Activated CD8-positive, alpha-beta memory T cell treated with anti-CD3 and anti-CD28 coated beads, Interleukin-2, amount 10 ng/mL, durations not matched to agents 7 days and 5 days (primary cell): Measurements from ENCODE around the gene SLC35C1. TPM values are rescaled to one million over a fixed set of nuclear protein-coding genes. Genes with fewer than 3 reads are reported as not detected.

Source experiments
- ATAC-seq: fragments of 150-1000 bp; cut with Tn5 transposase; one replicate; pipeline ENCODE4 v1.10.0; 2021; ENCODE audit warnings: moderate library complexity
- CTCF ChIA-PET: fragments of 350-600 bp; sonication (Branson Sonifier 250); formaldehyde crosslinking; loops from one replicate; lab custom pipeline; 2021; ENCODE audit warnings: antibody characterized with exemption; lab: Charles Lee
- DNase-seq: peaks from one replicate; pipeline ENCODE4 v3.0.0-alpha.2; 2020
- H3K27ac Mint-ChIP-seq: one replicate; pipeline ENCODE4 v1.8.0; 2021; ENCODE audit warnings: mild to moderate bottlenecking, mixed read lengths
- H3K27me3 Mint-ChIP-seq: one replicate; pipeline ENCODE4 v1.8.0; 2021; ENCODE audit warnings: mixed read lengths
- H3K36me3 Mint-ChIP-seq: one replicate; pipeline ENCODE4 v1.8.0; 2021; ENCODE audit warnings: mild to moderate bottlenecking, mixed read lengths
- H3K4me1 Mint-ChIP-seq: one replicate; pipeline ENCODE4 v1.8.0; 2021; ENCODE audit warnings: mixed read lengths
- H3K4me3 Mint-ChIP-seq: one replicate; pipeline ENCODE4 v1.8.0; 2021; ENCODE audit warnings: mild to moderate bottlenecking, moderate library complexity, mixed read lengths
- H3K9me3 Mint-ChIP-seq: one replicate; pipeline ENCODE4 v1.8.0; 2022; ENCODE audit warnings: low read depth, mixed read lengths
- total RNA-seq, 2 experiments: library from RNA; stranded (reverse); gene quantifications; one replicate each; pipeline ENCODE4 v1.2.3, GENCODE V29; 2021

The SLC35C1 gene
- 10 to 100 TPM; 15.2 to 15.7 TPM for total RNA-seq

GRCh38 chr11:45804761-45805304, at the start of gene SLC35C1:
TSS of gene SLC35C1 (plus strand) at chr11:45805149. CDS start at chr11:45805802, 653 bp downstream.
- Mint-ChIP-seq H3K27ac (peak within 1 kb of the TSS; percentile 93), H3K4me1 (peaks cover 42% of the 10 kb centered on the region), H3K36me3 (peaks cover 14% of the 10 kb centered on the region), H3K4me3 (peak within 1 kb of the TSS; percentile 88), H3K27me3 (no peaks in the 10 kb centered on the region), H3K9me3 (no peaks in the 10 kb centered on the region)
- peak; percentile 94 for ATAC-seq
- peak; percentile 98 for DNase-seq
- CTCF ChIA-PET, result interaction anchor here (0.6 to 2.8 kb wide), 5 partner anchors 11 to 38 kb away, joined by 3 to 10 read pairs (median 4); no protein-coding TSS in a partner anchor

GRCh38 chr11:45755281-45755859, 49.6 kb upstream of the SLC35C1 start:
- Mint-ChIP-seq H3K4me1 (no peaks in the 10 kb centered on the region), H3K27ac (no peak overlapping the region), H3K4me3 (no peak overlapping the region), H3K27me3 (peaks cover 25% of the 10 kb centered on the region), H3K36me3 (no peaks in the 10 kb centered on the region), H3K9me3 (no peaks in the 10 kb centered on the region)
- ATAC-seq, result no peak
- CTCF ChIA-PET, result interaction anchor here (1.6 kb wide), 1 partner anchor 16 kb away, joined by 7 read pairs; no protein-coding TSS in a partner anchor
- no peak for DNase-seq

- CTCF ChIA-PET, result interaction anchor here (1.6 kb wide), 1 partner anchor 15 kb away, joined by 7 read pairs; no protein-coding TSS in a partner anchor
- Mint-ChIP-seq H3K27me3 (peaks cover 17% of the 10 kb centered on the region), H3K4me3 (no peak overlapping the region), H3K36me3 (no peaks in the 10 kb centered on the region), H3K27ac (no peak overlapping the region), H3K4me1 (no peaks in the 10 kb centered on the region), H3K9me3 (no peaks in the 10 kb centered on the region)
- ATAC-seq (no peak), DNase-seq (no peak)
Measured at GRCh38 chr11:45756384-45757010, 48.5 kb upstream of the SLC35C1 start.

GRCh38 chr11:45757672-45758071, 47.3 kb upstream of the SLC35C1 start:
- H3K9me3 Mint-ChIP-seq, result no peaks in the 10 kb centered on the region
- H3K4me1 Mint-ChIP-seq, result no peaks in the 10 kb centered on the region
- no peak overlapping the region for H3K27ac Mint-ChIP-seq
- H3K4me3 Mint-ChIP-seq, result no peak overlapping the region
- peaks cover 15% of the 10 kb centered on the region for H3K27me3 Mint-ChIP-seq
- no peak for ATAC-seq
- DNase-seq, result no peak
- CTCF ChIA-PET, result interaction anchor here (1.9 kb wide), 1 partner anchor 14 kb away, joined by 7 read pairs; no protein-coding TSS in a partner anchor
- no peaks in the 10 kb centered on the region for H3K36me3 Mint-ChIP-seq

- Mint-ChIP-seq H3K4me1 (no peaks in the 10 kb centered on the region), H3K4me3 (no peak overlapping the region), H3K27me3 (peaks cover 35% of the 10 kb centered on the region), H3K36me3 (no peaks in the 10 kb centered on the region), H3K27ac (no peak overlapping the region), H3K9me3 (no peaks in the 10 kb centered on the region)
- peak; percentile 0 for DNase-seq
- CTCF ChIA-PET, result interaction anchor here (0.8 kb wide), 1 partner anchor 11 kb away, joined by 4 read pairs; no protein-coding TSS in a partner anchor
- no peak for ATAC-seq
Measured at GRCh38 chr11:45761659-45762058, 43.3 kb upstream of the SLC35C1 start.

- Mint-ChIP-seq H3K4me1 (no peaks in the 10 kb centered on the region), H3K9me3 (no peaks in the 10 kb centered on the region), H3K27ac (no peak overlapping the region), H3K36me3 (no peaks in the 10 kb centered on the region), H3K4me3 (no peak overlapping the region), H3K27me3 (peaks cover 38% of the 10 kb centered on the region)
- CTCF ChIA-PET, result no interaction called here
- ATAC-seq, result no peak
- no peak for DNase-seq
Measured at GRCh38 chr11:45765107-45765668, 39.8 kb upstream of the SLC35C1 start.

- H3K4me3 Mint-ChIP-seq, result no peak overlapping the region
- no peak for ATAC-seq
- CTCF ChIA-PET, result no interaction called here
- peaks cover 36% of the 10 kb centered on the region for H3K27me3 Mint-ChIP-seq
- no peaks in the 10 kb centered on the region for H3K9me3 Mint-ChIP-seq
- peak; percentile 22 for DNase-seq
- no peaks in the 10 kb centered on the region for H3K36me3 Mint-ChIP-seq
- H3K4me1 Mint-ChIP-seq, result no peaks in the 10 kb centered on the region
- H3K27ac Mint-ChIP-seq, result no peak overlapping the region
Measured at GRCh38 chr11:45765836-45766235, 39.1 kb upstream of the SLC35C1 start.

- CTCF ChIA-PET, result interaction anchor here (0.9 to 1.1 kb wide), 2 partner anchors 111 to 395 kb away, joined by 3 read pairs; no protein-coding TSS in a partner anchor
- DNase-seq (peak; percentile 31), ATAC-seq (no peak)
- Mint-ChIP-seq H3K27ac (no peak overlapping the region), H3K4me3 (no peak overlapping the region), H3K27me3 (peaks cover 36% of the 10 kb centered on the region), H3K36me3 (no peaks in the 10 kb centered on the region), H3K9me3 (no peaks in the 10 kb centered on the region), H3K4me1 (peaks cover 4% of the 10 kb centered on the region)
Measured at GRCh38 chr11:45766469-45766868, 38.5 kb upstream of the SLC35C1 start.

- peaks cover 26% of the 10 kb centered on the region for H3K27me3 Mint-ChIP-seq
- DNase-seq (no peak), ATAC-seq (no peak)
- H3K4me3 Mint-ChIP-seq, result no peak overlapping the region
- CTCF ChIA-PET, result interaction anchor here (1.2 to 1.5 kb wide), 2 partner anchors 238 to 397 kb away, joined by 4 to 5 read pairs; no protein-coding TSS in a partner anchor
- peaks cover 14% of the 10 kb centered on the region for H3K4me1 Mint-ChIP-seq
- H3K9me3 Mint-ChIP-seq, result no peaks in the 10 kb centered on the region
- no peaks in the 10 kb centered on the region for H3K36me3 Mint-ChIP-seq
- no peak overlapping the region for H3K27ac Mint-ChIP-seq
Measured at GRCh38 chr11:45768486-45768885, 36.5 kb upstream of the SLC35C1 start.

GRCh38 chr11:45769960-45770359, 35.0 kb upstream of the SLC35C1 start:
- Mint-ChIP-seq H3K27me3 (peaks cover 13% of the 10 kb centered on the region), H3K27ac (no peak overlapping the region), H3K4me3 (no peak overlapping the region), H3K4me1 (peaks cover 14% of the 10 kb centered on the region), H3K9me3 (no peaks in the 10 kb centered on the region), H3K36me3 (no peaks in the 10 kb centered on the region)
- ATAC-seq, result no peak
- CTCF ChIA-PET, result interaction anchor here (0.7 to 2.5 kb wide), 3 partner anchors 30 to 398 kb away, joined by 3 to 35 read pairs (median 6); no protein-coding TSS in a partner anchor
- DNase-seq, result no peak

GRCh38 chr11:45771193-45771565, 33.8 kb upstream of the SLC35C1 start:
- H3K9me3 Mint-ChIP-seq, result no peaks in the 10 kb centered on the region
- DNase-seq (peak; percentile 78), ATAC-seq (peak; percentile 65)
- H3K36me3 Mint-ChIP-seq, result no peaks in the 10 kb centered on the region
- H3K27me3 Mint-ChIP-seq, result peaks cover 4% of the 10 kb centered on the region
- peaks cover 14% of the 10 kb centered on the region for H3K4me1 Mint-ChIP-seq
- peak overlapping the region; percentile 80 for H3K4me3 Mint-ChIP-seq
- H3K27ac Mint-ChIP-seq, result no peak overlapping the region
- CTCF ChIA-PET, result interaction anchor here (0.8 to 2.5 kb wide), 61 partner anchors 8 to 667 kb away, joined by 3 to 35 read pairs (median 4); partner anchors contain the start of genes CRY2 and PEX16

GRCh38 chr11:45771566-45772448, 33.1 kb upstream of the SLC35C1 start:
- H3K27me3 Mint-ChIP-seq, result peaks cover 6% of the 10 kb centered on the region
- DNase-seq (peak; percentile 86), ATAC-seq (peak; percentile 91)
- peak overlapping the region; percentile 80 for H3K4me3 Mint-ChIP-seq
- no peaks in the 10 kb centered on the region for H3K9me3 Mint-ChIP-seq
- CTCF ChIA-PET, result interaction anchor here (0.6 to 2.5 kb wide), 72 partner anchors 9 to 845 kb away, joined by 3 to 35 read pairs (median 4); partner anchors contain the start of genes CRY2 and PEX16
- peaks cover 14% of the 10 kb centered on the region for H3K4me1 Mint-ChIP-seq
- no peaks in the 10 kb centered on the region for H3K36me3 Mint-ChIP-seq
- H3K27ac Mint-ChIP-seq, result peak overlapping the region; percentile 44
